ENCODE data around the gene STARD3. TPM values are rescaled to one million over a fixed set of nuclear protein-coding genes. Genes with fewer than 3 reads are reported as not detected.

STARD3 gene
- total and polyA plus RNA-seq, 2 of the 13 experiments (the other 11 are each of a cell fraction or from before 2014, with no cell fraction given): 34.6 to 100 TPM

GRCh38 chr17:39621523-39622379, 15.2 kb upstream of the STARD3 start (continued):
- TF ChIP-seq ZNF609 (CRISPR knock-in tag; IDR thresholded peaks at IDR 0.05; ENCODE audit: borderline replicate concordance) (no peak), RARG (CRISPR knock-in tag; IDR thresholded peaks at IDR 0.05; ENCODE audit: low read depth) (no peak), GATAD2A (CRISPR knock-in tag; IDR thresholded peaks at IDR 0.05) (peak; percentile 81), ATM (IDR thresholded peaks at IDR 0.05; ENCODE audit: borderline replicate concordance) (no peak), ISX (CRISPR knock-in tag; conservative IDR thresholded peaks at IDR 0.05) (no peak), NCOR1 (IDR thresholded peaks at IDR 0.05; ENCODE audit: borderline replicate concordance, low read length) (no peak), KDM4B (CRISPR knock-in tag; IDR thresholded peaks at IDR 0.05) (peak; percentile 89; the same call in 1 of the 2 replicates), SIX1 (CRISPR knock-in tag; IDR thresholded peaks at IDR 0.05; ENCODE audit: borderline replicate concordance) (peak; percentile 39; the same call in 1 of the 2 replicates), NONO (IDR thresholded peaks at IDR 0.05) (no peak), NONO (CRISPR knock-in tag; conservative IDR thresholded peaks at IDR 0.05) (peak; percentile 75; the same call in 1 of the 2 replicates), ZFP1 (CRISPR knock-in tag; IDR thresholded peaks at IDR 0.05) (no peak), ZNF160 (CRISPR knock-in tag; IDR thresholded peaks at IDR 0.05) (0 out of 2 replicates have a peak, but pooled peaks have one; percentile 36), ZSCAN30 (CRISPR knock-in tag; IDR thresholded peaks at IDR 0.05) (no peak), ZMAT5 (CRISPR knock-in tag; IDR thresholded peaks at IDR 0.05; ENCODE audit: borderline replicate concordance, low read depth) (no peak), ATRX (CRISPR knock-in tag; IDR thresholded peaks at IDR 0.05; ENCODE audit: borderline replicate concordance) (no peak), HHEX (CRISPR knock-in tag; IDR thresholded peaks at IDR 0.05) (no peak), TERF1 (CRISPR knock-in tag; IDR thresholded peaks at IDR 0.05) (no peak), POLR2AphosphoS2 (IDR thresholded peaks at IDR 0.05; ENCODE audit: low read depth, low read length) (no peak), TCF7L2 (IDR thresholded peaks at IDR 0.05; ENCODE audit: low read depth, low read length) (no peak), DRAP1 (CRISPR knock-in tag; IDR thresholded peaks at IDR 0.05) (peak; percentile 53; the same call in 1 of the 2 replicates), ELF1 (CRISPR knock-in tag; IDR thresholded peaks at IDR 0.05) (peak; percentile 61; the same call in 1 of the 2 replicates), ZNF777 (CRISPR knock-in tag; IDR thresholded peaks at IDR 0.05) (peak; percentile 57; the same call in 1 of the 2 replicates)
- TF ChIP-seq, protein P1, sequence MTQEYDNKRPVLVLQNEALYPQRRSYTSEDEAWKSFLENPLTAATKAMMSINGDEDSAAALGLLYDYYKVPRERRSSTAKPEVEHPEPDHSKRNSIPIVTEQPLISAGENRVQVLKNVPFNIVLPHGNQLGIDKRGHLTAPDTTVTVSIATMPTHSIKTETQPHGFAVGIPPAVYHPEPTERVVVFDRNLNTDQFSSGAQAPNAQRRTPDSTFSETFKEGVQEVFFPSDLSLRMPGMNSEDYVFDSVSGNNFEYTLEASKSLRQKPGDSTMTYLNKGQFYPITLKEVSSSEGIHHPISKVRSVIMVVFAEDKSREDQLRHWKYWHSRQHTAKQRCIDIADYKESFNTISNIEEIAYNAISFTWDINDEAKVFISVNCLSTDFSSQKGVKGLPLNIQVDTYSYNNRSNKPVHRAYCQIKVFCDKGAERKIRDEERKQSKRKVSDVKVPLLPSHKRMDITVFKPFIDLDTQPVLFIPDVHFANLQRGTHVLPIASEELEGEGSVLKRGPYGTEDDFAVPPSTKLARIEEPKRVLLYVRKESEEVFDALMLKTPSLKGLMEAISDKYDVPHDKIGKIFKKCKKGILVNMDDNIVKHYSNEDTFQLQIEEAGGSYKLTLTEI (CRISPR knock-in tag; conservative IDR thresholded peaks at IDR 0.05): no peak

All from HepG2 (cell line).